ENCODE data around the gene ABHD12B.

ABHD12B gene

GRCh38 chr14:50931559-50931958 is 59.7 kb downstream of the ABHD12B start:
- no peak overlapping the region for H3K9ac ChIP-seq (ENCODE audit: low read length)
- H3K27ac ChIP-seq (ENCODE audit: low read length) = no peak overlapping the region
- no peaks in the 10 kb centered on the region for H3K36me3 ChIP-seq (replicated peaks; ENCODE audit: insufficient read depth, low read length)
- no peaks in the 10 kb centered on the region for H3K4me1 ChIP-seq (ENCODE audit: low read length)
- no peaks in the 10 kb centered on the region for H4K20me1 ChIP-seq (ENCODE audit: insufficient read depth, low read length)
- H3K9me3 ChIP-seq (replicated peaks; ENCODE audit: insufficient read depth, low read length) = no peaks in the 10 kb centered on the region
- DNase-seq = no peak
- H3K4me3 ChIP-seq (ENCODE audit: low read length) = no peak overlapping the region
- no peak overlapping the region for H2AFZ ChIP-seq (ENCODE audit: low read length)
- H3K9me2 ChIP-seq (replicated peaks; ENCODE audit: insufficient read depth, low read length) = no peaks in the 10 kb centered on the region
- TF ChIP-seq CTCF (IDR thresholded peaks at IDR 0.05; ENCODE audit: low read length) (no peak), EZH2 (optimal IDR thresholded peaks at IDR 0.05; ENCODE audit: low read depth, low read length) (no peak), EZH2phosphoT487 (IDR thresholded peaks at IDR 0.05; ENCODE audit: low read length) (no peak)
- H3K27me3 ChIP-seq (replicated peaks; ENCODE audit: insufficient read depth, low read length) = no peaks in the 10 kb centered on the region
- H3F3A ChIP-seq (ENCODE audit: insufficient read depth, low read length) = no peaks in the 10 kb centered on the region
- H3K4me2 ChIP-seq (ENCODE audit: low read depth, low read length) = no peak overlapping the region
- H3K79me2 ChIP-seq (ENCODE audit: low read length) = no peaks in the 10 kb centered on the region

GRCh38 chr14:50932156-50932555 is 60.3 kb downstream of the ABHD12B start:
- no peak for TF ChIP-seq EZH2 (optimal IDR thresholded peaks at IDR 0.05; ENCODE audit: low read depth, low read length)
- no peak for TF ChIP-seq CTCF (IDR thresholded peaks at IDR 0.05; ENCODE audit: low read length)
- no peak for TF ChIP-seq EZH2phosphoT487 (IDR thresholded peaks at IDR 0.05; ENCODE audit: low read length)
- H3K4me3 ChIP-seq (ENCODE audit: low read length) = no peak overlapping the region

GRCh38 chr14:50932592-50933495 is 61.0 kb downstream of the ABHD12B start:
- Histone ChIP-seq H3K9me2 (replicated peaks; ENCODE audit: insufficient read depth, low read length) (no peaks in the 10 kb centered on the region), H3K79me2 (ENCODE audit: low read length) (no peaks in the 10 kb centered on the region), H3K4me2 (ENCODE audit: low read depth, low read length) (no peak overlapping the region), H3K27ac (ENCODE audit: low read length) (no peak overlapping the region), H3K4me1 (ENCODE audit: low read length) (no peaks in the 10 kb centered on the region), H3K9me3 (replicated peaks; ENCODE audit: insufficient read depth, low read length) (no peaks in the 10 kb centered on the region), H3K9ac (ENCODE audit: low read length) (no peak overlapping the region), H2AFZ (ENCODE audit: low read length) (no peak overlapping the region), H3K4me3 (ENCODE audit: low read length) (no peak overlapping the region), H4K20me1 (ENCODE audit: insufficient read depth, low read length) (no peaks in the 10 kb centered on the region), H3F3A (ENCODE audit: insufficient read depth, low read length) (no peaks in the 10 kb centered on the region), H3K36me3 (replicated peaks; ENCODE audit: insufficient read depth, low read length) (no peaks in the 10 kb centered on the region), H3K27me3 (replicated peaks; ENCODE audit: insufficient read depth, low read length) (no peaks in the 10 kb centered on the region)
- TF ChIP-seq CTCF (IDR thresholded peaks at IDR 0.05; ENCODE audit: low read length) (no peak), EZH2 (optimal IDR thresholded peaks at IDR 0.05; ENCODE audit: low read depth, low read length) (no peak), EZH2phosphoT487 (IDR thresholded peaks at IDR 0.05; ENCODE audit: low read length) (no peak)
- DNase-seq = no peak

More at GRCh38 chr14:50932156-50932555, 60.3 kb downstream of the ABHD12B start:
- H3K27me3 ChIP-seq (replicated peaks; ENCODE audit: insufficient read depth, low read length) = no peaks in the 10 kb centered on the region
- no peak for DNase-seq
- H3K4me1 ChIP-seq (ENCODE audit: low read length) = no peaks in the 10 kb centered on the region
- H3K27ac ChIP-seq (ENCODE audit: low read length) = no peak overlapping the region
- no peaks in the 10 kb centered on the region for H3K79me2 ChIP-seq (ENCODE audit: low read length)
- no peak overlapping the region for H2AFZ ChIP-seq (ENCODE audit: low read length)
- no peak overlapping the region for H3K4me2 ChIP-seq (ENCODE audit: low read depth, low read length)
- H3K9me2 ChIP-seq (replicated peaks; ENCODE audit: insufficient read depth, low read length) = no peaks in the 10 kb centered on the region
- H3K9ac ChIP-seq (ENCODE audit: low read length) = no peak overlapping the region
- no peaks in the 10 kb centered on the region for H3K36me3 ChIP-seq (replicated peaks; ENCODE audit: insufficient read depth, low read length)
- no peaks in the 10 kb centered on the region for H3F3A ChIP-seq (ENCODE audit: insufficient read depth, low read length)
- no peaks in the 10 kb centered on the region for H3K9me3 ChIP-seq (replicated peaks; ENCODE audit: insufficient read depth, low read length)
- no peaks in the 10 kb centered on the region for H4K20me1 ChIP-seq (ENCODE audit: insufficient read depth, low read length)

All from MM.1S (cell line).